D721Med (cell line): ENCODE results near the gene CREB3L2.
"Not testable (repeated sequence)": the region's sequence is repeated elsewhere in the genome, so short reads cannot be mapped to it uniquely, and the experiment has no call there.

Experiments used
- DNase-seq: peaks from one replicate; pipeline ENCODE4 v3.0.0; 2011; ENCODE audit warnings: low spot score; ENCODE audit not compliant: insufficient read length
- FAIRE-seq: peaks from 2 replicates; lab custom pipeline; 2011; peaks lifted over from hg19 to GRCh38; lab: Jason Lieb, UNC
- CTCF ChIP-seq: IDR thresholded peaks from 2 replicates; pipeline ENCODE4 v1.5.1; 2012; ENCODE audit warnings: mild to moderate bottlenecking, control low read depth; ENCODE audit not compliant: insufficient read depth; ENCODE audit errors: missing control alignments

CREB3L2 gene

GRCh38 chr7:137838706-137839315 lies 163.1 kb downstream of the CREB3L2 start:
- DNase-seq, result no peak
- no peak for FAIRE-seq
- no peak for TF ChIP-seq CTCF

- FAIRE-seq (no peak), DNase-seq (no peak)
- no peak for TF ChIP-seq CTCF
Measured at GRCh38 chr7:137836541-137836940, 165.3 kb downstream of the CREB3L2 start.

- TF ChIP-seq CTCF, result no peak
- FAIRE-seq, result no peak
Measured at GRCh38 chr7:137836113-137836509, 165.8 kb downstream of the CREB3L2 start.

GRCh38 chr7:137835486-137836112 lies 166.3 kb downstream of the CREB3L2 start:
- FAIRE-seq (no peak), DNase-seq (no peak)
- TF ChIP-seq CTCF, result no peak

More at GRCh38 chr7:137836113-137836509, 165.8 kb downstream of the CREB3L2 start:
- no peak for DNase-seq

- FAIRE-seq (no peak), DNase-seq (no peak)
- no peak for TF ChIP-seq CTCF
Measured at GRCh38 chr7:137834552-137834951, 167.3 kb downstream of the CREB3L2 start.

GRCh38 chr7:137832990-137833389 lies 168.9 kb downstream of the CREB3L2 start:
- not testable (repeated sequence) for FAIRE-seq, DNase-seq

- FAIRE-seq, result no peak
- TF ChIP-seq CTCF, result no peak
- DNase-seq, result no peak
Measured at GRCh38 chr7:137832382-137832781, 169.5 kb downstream of the CREB3L2 start.

GRCh38 chr7:137831555-137831954 lies 170.3 kb downstream of the CREB3L2 start:
- not testable (repeated sequence) for FAIRE-seq, DNase-seq
